ENCODE data around the gene TBXT.

Gene TBXT

GRCh38 chr6:166167801-166168615, at the start of gene TBXT:
Gene TBXT (minus strand): TSS chr6:166167851. CDS start chr6:166167591, 260 bp downstream.
- Histone ChIP-seq H3K27me3 (replicated peaks; ENCODE audit: control insufficient read depth, insufficient read depth, low read length) (no peaks in the 10 kb centered on the region), H3K4me3 (replicated peaks; ENCODE audit: low read depth, low read length) (peak within 1 kb of the TSS; percentile 66), H3K36me3 (ENCODE audit: control insufficient read depth, insufficient read depth, low read length) (peaks cover 8% of the 10 kb centered on the region)
- peak; percentile 44 for DNase-seq (ENCODE audit: extremely low read depth, insufficient read length)
- TF ChIP-seq CTCF (IDR thresholded peaks at IDR 0.05; ENCODE audit: insufficient read depth, low read length, poor library complexity, severe bottlenecking): no peak

- DNase-seq (ENCODE audit: extremely low read depth, insufficient read length): no peak
- H3K27me3 ChIP-seq (replicated peaks; ENCODE audit: control insufficient read depth, insufficient read depth, low read length): no peaks in the 10 kb centered on the region
- H3K4me3 ChIP-seq (replicated peaks; ENCODE audit: low read depth, low read length): no peak overlapping the region
- TF ChIP-seq CTCF (IDR thresholded peaks at IDR 0.05; ENCODE audit: insufficient read depth, low read length, poor library complexity, severe bottlenecking): no peak
- no peaks in the 10 kb centered on the region for H3K36me3 ChIP-seq (ENCODE audit: control insufficient read depth, insufficient read depth, low read length)
Measured at GRCh38 chr6:166207284-166207561, 39.6 kb upstream of the TBXT start.

- no peak for TF ChIP-seq CTCF (IDR thresholded peaks at IDR 0.05; ENCODE audit: insufficient read depth, low read length, poor library complexity, severe bottlenecking)
- DNase-seq (ENCODE audit: extremely low read depth, insufficient read length): no peak
- Histone ChIP-seq H3K36me3 (ENCODE audit: control insufficient read depth, insufficient read depth, low read length) (no peaks in the 10 kb centered on the region), H3K27me3 (replicated peaks; ENCODE audit: control insufficient read depth, insufficient read depth, low read length) (no peaks in the 10 kb centered on the region), H3K4me3 (replicated peaks; ENCODE audit: low read depth, low read length) (no peak overlapping the region)
Measured at GRCh38 chr6:166206510-166207283, 39.0 kb upstream of the TBXT start.

GRCh38 chr6:166206066-166206465, 38.4 kb upstream of the TBXT start:
- Histone ChIP-seq H3K36me3 (ENCODE audit: control insufficient read depth, insufficient read depth, low read length) (no peaks in the 10 kb centered on the region), H3K4me3 (replicated peaks; ENCODE audit: low read depth, low read length) (no peak overlapping the region), H3K27me3 (replicated peaks; ENCODE audit: control insufficient read depth, insufficient read depth, low read length) (no peaks in the 10 kb centered on the region)
- TF ChIP-seq CTCF (IDR thresholded peaks at IDR 0.05; ENCODE audit: insufficient read depth, low read length, poor library complexity, severe bottlenecking): no peak
- no peak for DNase-seq (ENCODE audit: extremely low read depth, insufficient read length)

GRCh38 chr6:166204852-166205650, 37.4 kb upstream of the TBXT start:
- H3K4me3 ChIP-seq (replicated peaks; ENCODE audit: low read depth, low read length): no peak overlapping the region
- peak; percentile 28 for TF ChIP-seq CTCF (IDR thresholded peaks at IDR 0.05; ENCODE audit: insufficient read depth, low read length, poor library complexity, severe bottlenecking)
- DNase-seq (ENCODE audit: extremely low read depth, insufficient read length): no peak
- H3K36me3 ChIP-seq (ENCODE audit: control insufficient read depth, insufficient read depth, low read length): no peaks in the 10 kb centered on the region
- no peaks in the 10 kb centered on the region for H3K27me3 ChIP-seq (replicated peaks; ENCODE audit: control insufficient read depth, insufficient read depth, low read length)

Measured in GM06990 (cell line).